Endometrium (tissue), 2 donors: ENCODE measurements around the gene MROH8.
"Not testable (repeated sequence)": the region's sequence is repeated elsewhere in the genome, so short reads cannot be mapped to it uniquely, and the experiment has no call there.

Source experiments
- FAIRE-seq: peaks from 2 replicates; lab custom pipeline; 2012; peaks lifted over from hg19 to GRCh38; lab: Jason Lieb, UNC
- donor health status: control.
- donor health status: control.

MROH8 gene

GRCh38 chr20:37090407-37090806, 88.9 kb downstream of the MROH8 start:
- FAIRE-seq = no peak

DNA sequence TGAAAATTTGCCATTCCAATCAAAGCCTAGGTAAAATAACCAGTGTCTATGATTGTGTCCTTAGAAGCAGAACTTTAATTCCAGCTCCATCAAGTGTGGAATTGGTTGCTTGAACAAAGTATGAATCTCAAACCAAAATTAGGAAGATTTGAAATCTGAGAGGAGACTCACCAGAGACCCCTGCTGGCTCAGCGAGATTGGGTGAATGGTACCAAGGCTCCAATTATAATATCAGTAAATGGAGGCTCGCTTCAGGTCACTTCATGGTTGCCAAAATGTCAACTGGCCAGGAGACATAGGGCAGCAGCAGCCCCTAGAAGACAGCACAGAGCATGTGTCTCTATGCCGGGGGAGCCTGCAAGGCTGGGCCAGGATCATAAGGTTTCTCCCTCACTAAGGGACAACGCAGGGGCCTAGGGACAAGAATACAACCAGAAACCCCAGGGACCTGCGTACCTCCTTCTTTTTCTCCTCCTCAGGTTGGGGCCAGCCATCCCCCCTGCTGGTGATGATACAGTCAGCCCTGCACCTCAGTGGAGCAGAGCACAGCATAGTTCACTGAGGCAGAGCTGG, 97.5 kb downstream of the MROH8 start:
- FAIRE-seq = no peak

- FAIRE-seq = no peak
Observed at GRCh38 chr20:37077009-37077408, 102.3 kb downstream of the MROH8 start.

- no peak for FAIRE-seq
Observed at GRCh38 chr20:37075932-37076685, 103.2 kb downstream of the MROH8 start.

- no peak for FAIRE-seq
Observed at GRCh38 chr20:37072293-37073196, 106.8 kb downstream of the MROH8 start.

DNA sequence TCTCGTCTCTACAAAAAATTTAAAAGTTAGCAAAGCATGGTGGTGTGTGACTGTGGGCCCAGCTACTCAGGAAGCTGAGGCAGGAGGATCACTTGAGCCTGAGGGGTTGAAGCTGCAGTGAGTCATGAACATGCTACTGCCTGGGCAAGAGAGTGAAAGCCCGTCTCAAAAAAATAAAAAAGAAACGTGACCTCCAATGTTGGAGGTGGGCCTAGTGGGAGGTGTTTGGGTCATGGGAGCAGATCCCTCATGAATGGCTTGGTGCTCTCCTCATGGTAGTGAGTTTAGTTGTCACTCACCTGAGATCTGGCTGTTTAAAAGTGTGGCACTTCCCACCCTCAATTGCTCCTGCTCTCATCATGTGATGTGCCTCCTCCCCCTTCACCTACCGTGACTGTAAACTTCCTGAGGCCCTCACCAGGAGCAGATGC, 107.9 kb downstream of the MROH8 start:
- FAIRE-seq = no peak

DNA sequence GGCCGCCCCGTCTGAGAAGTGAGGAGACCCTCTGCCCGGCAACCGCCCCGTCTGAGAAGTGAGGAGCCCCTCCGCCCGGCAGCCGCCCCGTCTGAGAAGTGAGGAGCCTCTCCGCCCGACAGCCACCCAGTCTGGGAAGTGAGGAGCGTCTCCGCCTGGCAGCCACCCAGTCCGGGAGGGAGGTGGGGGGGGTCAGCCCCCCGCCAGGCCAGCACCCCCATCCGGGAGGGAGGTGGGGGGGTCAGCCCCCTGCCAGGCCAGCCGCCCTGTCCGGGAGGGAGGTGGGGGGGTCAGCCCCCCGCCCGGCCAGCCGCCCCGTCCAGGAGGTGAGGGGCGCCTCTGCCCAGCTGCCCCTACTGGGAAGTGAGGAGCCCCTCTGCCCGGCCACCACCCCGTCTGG, 109.8 kb downstream of the MROH8 start:
- FAIRE-seq = not testable (repeated sequence)

DNA sequence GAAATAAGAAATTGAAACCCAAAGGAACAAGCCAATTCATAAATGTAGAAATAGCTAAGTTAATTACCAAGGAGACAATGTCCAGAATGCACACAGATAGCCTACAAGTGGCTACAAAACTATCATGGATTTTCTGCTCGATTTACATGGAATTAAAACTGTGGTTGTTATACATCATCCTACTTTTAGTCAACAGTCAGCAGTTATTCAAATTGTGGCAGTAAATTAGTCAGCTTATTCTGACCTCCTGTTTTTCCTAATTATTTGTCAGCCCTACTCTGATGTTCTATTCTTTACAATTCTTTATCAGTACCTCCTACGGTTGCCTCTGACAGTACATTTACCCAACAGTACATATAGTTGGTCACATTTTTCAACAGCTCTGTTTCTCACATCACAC, 113.2 kb downstream of the MROH8 start:
- FAIRE-seq = no peak

DNA sequence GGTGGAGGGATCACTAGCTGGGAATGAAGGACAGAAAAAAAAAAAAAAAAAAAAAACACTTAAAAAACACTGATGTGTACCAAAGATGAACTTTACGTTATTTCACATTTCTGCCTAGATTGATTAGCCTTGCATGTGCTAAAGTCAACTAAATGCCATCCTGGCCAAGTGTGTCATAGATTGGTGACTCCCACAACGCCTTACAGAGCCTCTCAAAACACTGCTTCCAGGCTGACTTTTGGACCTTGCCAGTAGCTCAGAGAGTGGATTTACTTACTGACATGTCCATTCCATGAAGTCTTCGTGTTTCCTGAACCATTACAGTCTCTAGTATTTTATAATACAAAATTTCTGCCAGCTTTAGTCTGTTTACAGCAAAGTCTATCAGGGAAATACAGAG, 124.1 kb downstream of the MROH8 start:
- FAIRE-seq = no peak

- FAIRE-seq = no peak
Observed at GRCh38 chr20:37053230-37053950, 126.0 kb downstream of the MROH8 start.
